GM19238 (cell line): ENCODE measurements around the gene EZH2.

ENCODE experiments used
- DNase-seq: peaks from one replicate; pipeline ENCODE4 v3.0.0; 2011; ENCODE audit warnings: low spot score; ENCODE audit not compliant: insufficient read length

Gene EZH2

DNA sequence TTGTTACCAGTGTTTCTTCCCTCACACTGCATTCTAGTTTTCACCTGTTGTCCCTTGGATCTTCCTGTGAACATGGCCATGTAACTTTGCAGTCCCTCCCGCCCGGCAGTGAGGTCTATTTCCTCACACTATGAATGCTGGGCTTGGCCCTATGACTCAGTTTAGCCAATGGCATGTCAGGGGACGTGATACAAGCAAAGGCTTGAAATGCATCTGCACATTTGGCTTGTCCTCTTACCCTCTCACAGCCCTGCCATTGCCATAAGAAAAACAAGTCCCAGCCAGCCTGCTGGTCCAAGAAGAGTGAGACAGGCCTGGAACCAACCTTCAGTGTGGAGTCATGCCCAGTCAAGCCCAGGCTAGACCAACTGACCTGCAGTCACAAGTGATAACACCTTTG lies 17.1 kb upstream of the EZH2 start:
- no peak for DNase-seq

DNA sequence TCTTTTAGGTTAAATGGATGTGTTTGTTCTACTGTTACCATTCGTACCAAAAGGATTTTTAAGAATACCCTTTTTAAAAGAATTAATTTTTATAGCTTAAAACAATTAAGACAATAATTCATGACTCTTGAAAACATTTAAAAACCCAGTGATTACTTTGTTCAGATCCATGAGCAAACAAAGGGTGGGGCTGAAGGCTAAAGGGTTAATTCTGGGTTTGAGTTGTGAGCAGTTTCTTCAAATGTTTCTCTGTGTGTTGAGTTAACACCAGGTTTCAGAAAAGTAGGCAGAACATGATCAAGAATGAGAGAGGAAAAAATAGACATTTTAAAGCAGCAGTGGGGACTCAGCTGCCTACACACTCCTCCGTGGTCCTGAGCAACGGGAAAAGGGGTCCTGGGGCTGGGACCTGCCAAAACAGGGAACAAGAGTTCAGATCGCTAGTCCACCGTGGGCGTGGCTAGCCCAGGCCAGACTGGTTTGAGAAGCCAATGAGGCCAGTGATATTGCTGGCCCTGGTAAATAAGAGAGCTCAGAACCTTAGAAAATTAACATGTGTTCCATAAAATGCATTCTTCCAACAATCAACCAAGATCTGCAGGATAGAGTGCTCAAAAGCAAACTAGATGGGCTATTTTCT lies 14.9 kb upstream of the EZH2 start:
- no peak for DNase-seq

DNA sequence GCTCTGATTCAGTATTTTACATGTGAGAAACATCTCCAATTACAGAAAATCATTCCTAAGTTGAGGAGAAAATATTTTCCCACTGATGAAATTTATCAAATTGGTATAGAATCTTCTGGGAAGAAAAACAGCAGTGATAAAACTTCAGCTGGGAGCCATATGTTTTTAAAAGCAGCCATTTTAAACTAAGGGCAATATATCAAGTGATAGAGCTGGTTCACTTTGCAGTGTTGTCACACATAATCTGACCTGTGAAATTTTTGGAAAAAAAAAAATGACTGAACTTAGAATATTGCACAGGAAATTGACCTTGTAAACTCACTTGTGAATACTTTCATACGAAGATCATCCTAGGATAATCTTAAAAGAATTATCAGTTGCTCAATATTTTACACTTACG lies 10.5 kb upstream of the EZH2 start:
- DNase-seq, result no peak

DNA sequence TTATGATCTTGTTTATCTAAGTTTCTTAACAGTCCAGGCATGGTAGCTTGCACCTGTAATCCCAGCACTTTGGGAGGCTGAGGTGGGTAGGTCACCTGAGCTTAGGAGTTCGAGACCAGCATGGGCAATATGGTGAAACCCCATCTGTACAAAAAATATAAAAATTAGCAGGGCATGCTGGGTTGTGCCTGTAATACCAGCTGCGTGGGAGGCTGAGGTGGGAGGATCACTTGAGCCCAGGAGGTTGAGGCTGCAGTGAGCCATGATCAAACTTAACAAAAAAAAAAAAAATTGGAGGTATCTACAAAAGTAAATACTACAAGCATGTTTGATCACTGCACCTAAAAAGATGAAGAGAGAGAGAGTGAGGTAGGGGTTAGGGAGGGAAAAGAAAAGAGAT lies 9.0 kb upstream of the EZH2 start:
- no peak for DNase-seq

DNA sequence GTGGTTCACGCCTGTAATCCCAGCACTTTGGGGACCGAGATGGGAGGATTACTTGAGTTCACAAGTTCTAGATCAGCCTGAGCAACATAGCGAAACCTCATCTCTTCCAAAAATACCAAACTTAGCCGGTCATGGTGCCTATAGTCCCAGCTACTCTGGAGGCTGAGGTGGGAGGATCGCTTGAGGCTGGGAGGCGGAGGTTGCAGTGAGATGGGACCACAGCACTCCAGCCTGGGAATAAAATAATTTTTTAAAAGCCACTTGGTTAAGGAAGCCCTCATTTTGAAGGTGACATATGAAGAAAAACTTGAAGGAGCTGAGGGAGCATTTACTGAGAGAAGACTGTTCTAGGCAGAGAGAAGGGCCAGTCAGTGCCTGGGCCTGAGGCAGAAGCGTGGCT lies 4.2 kb upstream of the EZH2 start:
- DNase-seq, result no peak

DNA sequence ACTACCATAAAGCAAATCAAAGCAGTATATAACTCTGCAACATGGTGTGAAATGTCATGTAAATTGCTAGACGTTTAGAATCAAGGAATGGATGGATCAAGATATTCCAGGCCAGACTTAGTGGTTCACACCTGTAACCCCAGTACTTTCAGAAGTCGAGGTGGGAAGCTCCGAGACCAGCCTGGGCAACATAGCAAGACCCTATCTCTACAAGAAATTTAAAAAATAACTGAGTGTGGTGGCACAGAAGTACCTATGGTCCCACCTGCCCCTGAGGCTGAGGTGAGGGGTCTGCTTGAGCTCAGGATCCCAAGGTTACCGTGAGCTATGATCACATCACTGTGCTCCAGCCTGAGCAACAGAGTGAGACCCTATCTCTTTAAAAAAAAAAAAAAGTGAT lies 2.8 kb upstream of the EZH2 start:
- DNase-seq, result no peak

DNA sequence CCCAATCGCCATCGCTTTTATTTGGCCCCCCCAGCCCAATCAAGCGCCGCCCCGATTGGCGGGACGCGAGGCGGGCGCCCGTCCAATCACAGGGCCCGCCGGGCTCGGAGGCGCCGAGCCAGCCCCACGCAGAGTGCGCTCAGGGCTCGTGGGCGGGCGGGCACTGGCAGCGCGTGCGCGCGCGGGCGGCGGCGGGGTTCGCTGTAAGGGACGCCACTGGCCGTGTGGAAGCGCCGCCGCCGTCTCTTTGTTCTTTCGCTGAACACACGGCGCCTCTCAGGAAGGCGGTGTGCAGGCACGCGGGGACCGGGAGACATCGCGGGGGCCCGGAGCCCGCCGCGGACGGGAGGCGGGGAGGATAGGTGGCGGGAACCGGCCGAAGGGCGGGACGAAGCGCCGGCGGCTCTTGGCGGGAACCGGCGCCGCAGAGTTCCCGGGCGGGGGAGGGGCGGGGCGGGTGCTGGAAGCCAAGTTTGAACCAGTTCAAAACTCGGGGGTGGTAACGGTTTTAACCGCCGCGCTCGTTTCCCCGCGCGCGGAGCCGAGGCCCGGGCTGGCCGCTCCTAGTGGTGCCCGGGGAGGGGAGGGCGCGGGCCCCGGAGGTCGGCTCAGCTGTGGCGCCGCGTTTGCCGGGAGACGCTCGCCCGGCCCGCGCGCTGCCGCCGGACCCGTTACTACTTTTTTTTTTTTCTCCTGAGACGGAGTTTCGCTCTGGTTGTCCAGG lies 370 bp upstream of the EZH2 start:
- peak; percentile 96 for DNase-seq

DNA sequence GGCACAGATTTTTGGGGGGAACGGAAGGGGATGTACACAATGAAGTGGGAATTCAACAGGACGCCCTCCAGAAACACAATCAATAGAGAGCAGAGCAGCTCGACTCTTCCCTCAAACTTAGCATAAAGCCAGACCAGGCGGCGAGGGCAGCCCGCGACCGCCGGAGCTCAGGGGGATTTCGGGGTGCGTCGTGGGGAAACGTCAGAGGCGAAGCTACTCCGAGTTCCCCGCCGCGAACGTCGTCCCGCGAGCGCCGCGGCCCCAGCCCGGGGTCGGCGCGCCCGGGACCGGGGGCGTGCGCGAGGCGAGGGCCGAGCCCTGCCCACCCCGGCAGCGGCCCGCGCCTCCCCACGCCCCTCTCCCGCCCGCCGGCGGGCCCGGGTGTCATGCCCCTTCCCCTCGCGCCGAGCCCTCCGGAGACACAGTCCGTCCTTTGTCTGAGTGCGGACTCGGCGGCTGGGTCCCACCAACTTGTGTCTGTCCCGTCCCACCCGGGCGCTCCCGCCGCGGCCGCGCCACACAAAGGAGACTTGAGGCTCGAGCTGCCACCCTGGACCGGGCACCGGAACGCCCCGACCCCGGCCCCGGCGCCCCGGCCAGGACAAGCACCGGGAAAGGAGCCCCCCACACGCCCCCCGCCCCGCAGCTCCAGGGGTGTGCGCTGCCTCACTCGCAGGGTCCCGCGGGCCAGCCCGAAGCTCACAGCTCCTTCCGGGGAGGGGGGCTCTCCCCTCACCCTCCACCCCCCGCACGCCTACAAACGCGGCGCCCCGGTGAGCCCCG lies 634 bp downstream of the EZH2 start:
- DNase-seq, result peak; percentile 24

DNA sequence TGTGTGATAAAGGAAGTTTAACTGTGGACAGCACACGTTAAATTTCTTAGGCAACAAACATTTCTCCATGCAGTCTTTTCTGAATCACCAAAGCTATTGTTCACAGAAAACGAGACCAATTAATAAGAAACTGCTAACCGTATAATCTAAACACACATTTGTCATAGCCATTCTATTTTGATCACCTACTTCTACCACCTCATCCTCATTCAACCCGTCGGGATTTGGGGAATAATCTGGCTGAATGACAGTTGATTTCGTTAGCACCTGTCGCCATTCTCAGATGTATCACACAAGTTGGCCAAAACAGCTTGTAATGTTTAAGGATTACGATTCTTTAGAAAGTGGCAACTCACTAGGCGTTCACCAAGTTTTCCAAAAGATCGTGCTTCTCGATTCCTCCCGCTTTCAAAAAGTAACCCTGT lies 1.2 kb downstream of the EZH2 start:
- no peak for DNase-seq

DNA sequence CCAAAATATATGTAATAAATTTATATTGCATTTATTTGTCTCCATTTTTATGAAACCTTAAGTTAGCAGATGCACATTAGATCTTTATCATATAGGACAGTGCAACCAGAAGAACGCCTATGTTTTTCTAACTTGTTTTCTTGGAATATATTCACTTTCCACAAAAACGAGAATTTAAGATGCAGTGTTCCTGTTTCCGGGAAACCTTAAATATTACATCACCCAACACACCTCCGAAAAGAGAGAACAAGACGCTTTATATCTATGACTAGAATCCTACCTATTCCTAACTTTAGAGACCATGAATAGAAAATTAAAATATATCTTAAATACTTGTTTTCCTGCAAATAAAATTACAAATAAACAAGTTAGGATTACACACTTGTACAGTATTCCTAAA lies 1.9 kb downstream of the EZH2 start:
- DNase-seq, result no peak

DNA sequence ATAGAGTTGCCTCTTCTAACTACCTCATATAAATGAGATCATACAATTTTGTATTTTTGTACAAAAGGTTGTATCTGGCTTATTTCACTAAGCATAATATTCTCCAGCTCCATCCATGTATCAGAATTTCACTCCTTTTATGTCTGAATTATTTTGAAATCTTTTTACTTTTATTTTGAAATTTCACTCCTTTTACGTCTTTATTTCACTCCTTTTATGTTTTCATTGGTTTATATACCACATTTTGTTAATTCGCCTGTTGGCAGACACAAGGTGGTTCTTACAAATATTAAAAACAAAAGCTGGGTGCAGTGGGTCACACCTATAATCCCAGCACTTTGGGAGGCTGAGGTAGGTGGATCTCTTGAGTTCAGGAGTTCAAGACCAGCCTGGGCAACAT lies 5.8 kb downstream of the EZH2 start:
- no peak for DNase-seq

DNA sequence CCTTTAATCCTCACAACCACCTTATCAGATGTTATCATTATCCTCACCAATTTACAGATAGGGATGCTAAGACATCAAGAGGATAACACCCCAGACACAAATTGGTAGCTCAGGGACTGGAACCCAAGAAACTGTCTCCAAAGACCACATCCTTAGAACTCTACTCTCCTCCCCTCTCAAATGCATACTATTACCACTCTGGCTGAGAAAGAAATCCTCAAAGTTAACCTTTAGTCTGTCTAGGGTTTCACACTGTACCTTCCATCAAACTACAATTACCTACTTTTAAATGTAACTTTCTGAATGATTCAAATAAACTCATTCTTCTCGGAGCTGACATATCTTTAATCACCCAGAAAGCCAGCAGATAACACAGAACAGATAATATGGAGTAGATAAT lies 6.6 kb downstream of the EZH2 start:
- DNase-seq, result no peak

DNA sequence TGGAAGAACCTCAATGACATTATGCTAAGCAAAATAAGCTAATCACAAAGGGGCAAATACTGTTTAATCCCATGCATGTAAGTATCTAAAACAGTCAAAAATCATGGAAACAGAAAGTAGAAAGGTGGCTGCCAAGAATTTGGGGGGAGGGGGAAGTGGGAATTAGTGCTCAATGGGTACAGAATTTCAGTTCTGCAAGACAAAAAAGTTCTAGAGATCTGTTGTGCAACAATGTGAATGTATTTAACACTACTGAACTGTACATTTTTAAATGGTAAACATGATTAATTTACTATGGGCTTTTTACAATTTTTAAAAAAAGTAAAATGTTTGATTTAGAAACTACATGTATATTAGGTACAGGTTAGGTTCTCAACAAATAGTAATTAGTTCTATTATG lies 11.9 kb downstream of the EZH2 start:
- DNase-seq, result no peak

DNA sequence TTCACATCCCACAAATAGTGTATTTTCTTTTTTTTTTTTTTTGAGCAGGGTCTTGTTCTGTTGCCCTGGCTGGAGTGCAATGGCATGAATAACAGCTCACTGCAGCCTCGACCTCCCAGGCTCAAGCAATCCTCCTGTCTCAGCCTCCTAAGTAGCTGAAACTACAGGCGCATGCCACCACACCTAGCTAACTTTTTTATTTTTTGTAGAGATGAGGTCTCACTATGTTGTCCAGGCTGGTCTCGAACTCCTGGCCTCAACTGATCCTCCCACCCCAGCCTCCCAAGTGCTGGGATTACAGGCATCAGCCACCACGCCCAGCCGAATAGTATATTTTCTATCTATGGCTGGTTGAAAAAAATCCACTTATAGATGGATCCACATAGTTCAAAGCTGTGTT lies 12.5 kb downstream of the EZH2 start:
- no peak for DNase-seq

DNA sequence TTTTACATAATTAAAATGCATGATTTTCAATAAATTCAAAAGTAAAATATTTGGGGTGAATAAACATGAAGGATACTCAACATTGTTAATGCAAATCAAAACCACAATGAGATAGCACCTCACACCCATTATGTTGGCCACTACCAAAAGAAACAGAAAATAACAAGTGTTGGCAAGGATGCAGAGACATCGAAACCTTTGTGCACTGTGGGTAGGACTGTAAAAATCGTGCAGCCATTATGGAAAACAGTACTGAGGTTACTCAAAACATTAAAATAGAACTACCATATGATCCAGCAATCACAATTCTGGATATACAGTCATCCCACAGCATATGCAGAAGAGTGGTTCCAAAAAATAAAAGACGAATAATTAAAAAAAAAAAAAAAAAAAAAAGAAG lies 13.1 kb downstream of the EZH2 start:
- DNase-seq, result no peak

DNA sequence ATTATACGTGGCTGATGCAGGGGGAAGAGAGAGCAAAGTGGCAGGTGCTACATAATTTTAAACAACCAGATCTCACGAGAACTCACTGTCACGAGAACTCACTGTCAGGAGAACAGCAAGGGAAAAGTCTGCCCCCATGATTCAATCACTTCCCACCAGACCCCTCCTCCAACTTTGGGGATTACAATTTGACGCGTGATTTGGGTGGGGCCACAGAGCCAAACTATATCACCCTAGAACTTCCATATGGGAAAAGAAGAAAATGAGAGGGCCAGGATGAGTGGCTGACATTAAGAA lies 15.8 kb downstream of the EZH2 start:
- DNase-seq, result no peak

DNA sequence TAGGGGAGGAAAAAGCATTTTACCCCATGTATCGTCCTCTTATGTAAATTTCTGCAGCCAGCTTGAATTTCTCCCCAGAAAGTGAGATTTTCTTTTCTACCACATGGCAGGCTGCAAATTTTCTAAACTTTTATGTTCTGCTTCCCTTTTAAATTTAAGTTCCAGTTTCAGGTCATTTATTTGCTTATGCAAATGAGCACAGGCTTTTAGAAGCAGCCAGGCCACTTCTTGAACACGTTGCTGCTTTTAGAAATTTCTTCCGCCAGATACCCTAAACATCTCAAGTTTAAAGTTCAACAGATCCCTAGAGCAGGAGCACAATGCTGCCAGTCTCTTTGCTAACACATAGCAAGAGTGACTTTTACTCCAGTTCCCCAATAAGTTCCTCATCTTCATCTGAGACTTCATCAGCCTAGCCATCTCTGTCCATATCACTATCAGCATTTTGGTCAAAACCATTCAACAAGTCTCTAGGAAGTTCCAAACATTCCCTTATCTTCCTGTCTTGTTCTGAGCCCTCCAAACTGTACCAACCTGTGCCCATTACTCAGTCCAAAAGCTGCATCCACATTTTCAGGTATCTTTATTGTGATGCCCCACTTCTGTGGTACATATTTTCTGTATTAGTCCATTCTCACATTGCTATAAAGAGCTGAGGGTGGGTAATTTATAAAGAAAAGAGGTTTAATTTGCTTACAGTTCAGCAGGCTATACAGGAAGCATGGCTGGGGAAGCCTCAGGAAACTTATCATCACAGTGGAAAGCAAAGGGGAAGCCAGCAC lies 16.3 kb downstream of the EZH2 start:
- DNase-seq, result no peak

DNA sequence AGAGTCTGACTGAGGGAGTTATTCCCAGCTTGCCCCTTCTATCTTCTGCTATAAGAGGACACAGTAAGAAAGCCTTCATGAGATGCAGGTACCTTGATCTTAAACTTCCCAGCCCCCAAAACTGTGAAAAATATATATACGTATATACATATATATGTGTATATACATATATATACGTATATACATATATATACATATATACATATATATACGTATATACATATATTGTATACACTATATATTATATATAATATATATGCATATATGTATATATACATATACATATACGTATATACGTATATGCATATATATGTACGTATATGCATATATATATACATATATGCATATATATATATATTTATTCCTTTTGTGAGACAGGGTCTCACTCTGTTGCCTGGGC lies 17.7 kb downstream of the EZH2 start:
- DNase-seq, result no peak

DNA sequence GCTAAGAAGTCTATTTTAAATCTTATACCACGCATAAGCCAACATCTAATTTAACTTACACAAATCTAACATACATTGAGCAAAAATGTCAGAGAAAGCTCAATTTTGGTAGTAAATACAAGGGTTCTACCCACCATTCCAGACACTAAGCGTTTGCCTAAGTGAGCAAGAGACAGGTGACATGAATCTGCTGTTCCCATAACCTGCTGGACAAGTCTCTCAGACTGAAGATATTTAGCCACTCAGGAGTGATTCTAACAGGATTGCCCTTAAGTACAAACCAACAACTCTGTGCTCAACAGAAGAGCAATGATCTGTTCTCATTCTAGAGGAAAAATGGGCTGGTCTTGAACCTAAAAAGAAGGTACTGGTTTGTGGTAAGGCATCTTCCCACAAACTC lies 18.8 kb downstream of the EZH2 start:
- DNase-seq, result no peak

DNA sequence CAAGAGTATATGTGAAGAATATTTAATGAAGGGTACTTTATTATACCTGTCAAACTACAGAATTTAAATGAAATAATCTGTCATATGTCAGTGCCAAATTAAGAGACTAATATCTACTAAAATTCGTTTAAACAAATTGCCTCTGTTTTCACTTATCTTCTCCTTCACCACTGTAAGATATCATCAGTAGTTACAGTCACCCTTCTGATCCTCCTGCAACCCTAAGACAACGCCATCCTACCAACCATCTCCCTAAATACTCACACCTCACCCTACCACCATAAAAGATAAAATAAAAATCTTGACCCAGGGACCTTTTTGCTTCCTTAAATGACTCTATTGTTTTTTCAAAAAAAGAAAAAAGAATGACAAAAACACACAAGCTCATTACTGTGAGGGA lies 20.8 kb downstream of the EZH2 start:
- DNase-seq, result no peak

DNA sequence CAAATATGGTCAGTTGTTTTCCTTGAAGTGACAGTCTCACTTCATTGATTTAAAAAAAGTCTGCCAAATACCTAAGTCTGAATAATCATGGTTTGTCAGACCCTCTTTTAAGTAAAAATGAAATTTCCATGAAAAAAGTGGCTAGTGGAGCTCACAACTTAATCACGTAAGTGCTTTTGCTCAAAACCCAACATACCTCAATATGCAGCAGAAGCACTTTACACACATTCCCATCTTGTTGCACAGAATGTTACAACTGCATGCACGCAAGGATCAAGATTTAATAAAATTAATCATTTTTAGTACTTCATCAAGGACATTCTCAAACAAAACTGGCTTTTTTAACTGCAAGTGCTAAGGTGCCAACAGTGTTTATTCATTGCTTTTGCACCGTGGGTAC lies 21.6 kb downstream of the EZH2 start:
- no peak for DNase-seq

DNA sequence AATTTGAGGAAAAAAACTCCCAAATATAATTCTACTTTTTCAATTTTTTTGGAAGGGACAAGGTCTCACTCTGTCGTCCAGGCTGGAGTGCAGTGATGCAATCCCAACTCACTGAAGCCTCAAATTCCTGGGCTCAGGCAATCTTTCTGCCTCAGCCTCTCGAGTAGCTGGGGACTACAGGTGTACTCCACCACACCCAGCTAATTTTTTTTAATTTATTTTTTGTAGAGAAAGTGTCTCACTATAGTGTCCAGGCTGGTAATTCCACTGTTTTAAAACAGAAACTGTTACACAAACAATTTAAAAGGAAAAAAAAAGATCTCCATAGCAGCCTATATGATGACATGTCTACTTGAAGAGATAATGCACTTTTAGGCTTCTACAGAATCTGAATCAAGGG lies 25.6 kb downstream of the EZH2 start:
- DNase-seq, result no peak
